H9 (cell line): ENCODE results near the gene JADE2. TPM values are rescaled to one million over a fixed set of nuclear protein-coding genes. Genes with fewer than 3 reads are reported as not detected.

Source experiments
- DNase-seq: peaks from one replicate; pipeline ENCODE4 v3.0.0-alpha.2; 2017
- H2AFZ ChIP-seq: one replicate; pipeline ENCODE4 v1.6.1; 2013; ENCODE audit warnings: mild to moderate bottlenecking, low read length, control low read depth, moderate library complexity
- H2AK5ac ChIP-seq: 2 replicates; pipeline ENCODE4 v1.6.1; 2013; ENCODE audit warnings: low read length, control low read depth, mixed read lengths; ENCODE audit not compliant: insufficient read length
- H2BK120ac ChIP-seq: one replicate; pipeline ENCODE4 v1.6.1; 2013; ENCODE audit warnings: low read depth, mild to moderate bottlenecking, low read length, control low read depth, inconsistent platforms; ENCODE audit not compliant: poor library complexity, severe bottlenecking
- H2BK12ac ChIP-seq: 2 replicates; pipeline ENCODE4 v1.6.1; 2013; ENCODE audit warnings: low read length, control low read depth, mixed read lengths, low read depth; ENCODE audit not compliant: insufficient read length
- H2BK15ac ChIP-seq: 2 replicates; pipeline ENCODE4 v1.6.1; 2013; ENCODE audit warnings: low read depth, low read length, control low read depth
- H2BK20ac ChIP-seq: one replicate; pipeline ENCODE4 v1.6.1; 2013; ENCODE audit warnings: low read depth, mild to moderate bottlenecking, low read length, control low read depth, inconsistent platforms; ENCODE audit not compliant: poor library complexity, severe bottlenecking
- H2BK5ac ChIP-seq: 2 replicates; pipeline ENCODE4 v1.6.1; 2013; ENCODE audit warnings: low read length, control low read depth, mixed read lengths; ENCODE audit not compliant: insufficient read length
- H3K14ac ChIP-seq: 2 replicates; pipeline ENCODE4 v1.6.1; 2013; ENCODE audit warnings: low read length, control low read depth; ENCODE audit not compliant: insufficient read depth
- H3K18ac ChIP-seq: 2 replicates; pipeline ENCODE4 v1.6.1; 2013; ENCODE audit warnings: low read depth, mild to moderate bottlenecking, mixed read lengths, low read length, control low read depth; ENCODE audit not compliant: insufficient read length
- H3K23ac ChIP-seq: 2 replicates; pipeline ENCODE4 v1.6.1; 2013; ENCODE audit warnings: low read length, control low read depth, mixed read lengths, low read depth; ENCODE audit not compliant: insufficient read length
- H3K23me2 ChIP-seq: 2 replicates; pipeline ENCODE4 v1.6.1; 2013; ENCODE audit warnings: low read depth, mild to moderate bottlenecking, mixed read lengths, low read length, control low read depth; ENCODE audit not compliant: insufficient read length, poor library complexity, severe bottlenecking
- H3K27ac ChIP-seq: 2 replicates; pipeline ENCODE4 v1.5.1; 2013; ENCODE audit warnings: low read length, control low read depth, mixed read lengths, low read depth; ENCODE audit not compliant: insufficient read length
- H3K27me3 ChIP-seq: 2 replicates; pipeline ENCODE4 v1.6.1; 2013; ENCODE audit warnings: low read length, control low read depth, inconsistent platforms; ENCODE audit not compliant: insufficient read depth
- H3K4ac ChIP-seq: 2 replicates; pipeline ENCODE4 v1.6.1; 2013; ENCODE audit warnings: low read depth, mild to moderate bottlenecking, control low read depth, inconsistent platforms, low read length, moderate library complexity
- H3K4me1 ChIP-seq: 2 replicates; pipeline ENCODE4 v1.6.1; 2013; ENCODE audit warnings: low read length, control low read depth, inconsistent platforms; ENCODE audit not compliant: insufficient read depth
- H3K4me2 ChIP-seq: 2 replicates; pipeline ENCODE4 v1.6.1; 2013; ENCODE audit warnings: low read length, control low read depth, mixed read lengths; ENCODE audit not compliant: insufficient read length, insufficient read depth
- H3K56ac ChIP-seq: 2 replicates; pipeline ENCODE4 v1.6.1; 2013; ENCODE audit warnings: low read depth, mild to moderate bottlenecking, mixed read lengths, low read length, control low read depth; ENCODE audit not compliant: insufficient read length
- H3K79me1 ChIP-seq: 2 replicates; pipeline ENCODE4 v1.6.1; 2013; ENCODE audit warnings: low read depth, mild to moderate bottlenecking, moderate library complexity, low read length, control low read depth, inconsistent platforms; ENCODE audit not compliant: insufficient read depth, poor library complexity, severe bottlenecking
- H3K79me2 ChIP-seq: 2 replicates; pipeline ENCODE4 v1.6.1; 2013; ENCODE audit warnings: low read length, control low read depth, inconsistent platforms; ENCODE audit not compliant: insufficient read depth
- H3K9ac ChIP-seq: 2 replicates; pipeline ENCODE4 v1.6.1; 2013; ENCODE audit warnings: low read length, control low read depth, mixed read lengths; ENCODE audit not compliant: insufficient read length; ENCODE audit errors: extremely low read depth
- H3K9me3 ChIP-seq: one replicate; pipeline ENCODE4 v1.6.1; 2013; ENCODE audit warnings: low read depth, low read length, inconsistent platforms; ENCODE audit not compliant: control insufficient read depth
- H3T11ph ChIP-seq: one replicate; pipeline ENCODE4 v1.6.1; 2013; ENCODE audit warnings: mild to moderate bottlenecking, low read length, control low read depth, inconsistent platforms
- H4K20me1 ChIP-seq: one replicate; pipeline ENCODE4 v1.6.1; 2013; ENCODE audit not compliant: control insufficient read depth, insufficient read length, insufficient read depth
- H4K5ac ChIP-seq: 2 replicates; pipeline ENCODE4 v1.6.1; 2013; ENCODE audit warnings: low read depth, mild to moderate bottlenecking, mixed read lengths, low read length, control low read depth; ENCODE audit not compliant: insufficient read length
- H4K8ac ChIP-seq: replicated peaks from 2 replicates; pipeline ENCODE4 v1.6.1; 2013; ENCODE audit warnings: low read length, control low read depth, mixed read lengths, low read depth; ENCODE audit not compliant: insufficient read length
- H4K91ac ChIP-seq: 2 replicates; pipeline ENCODE4 v1.6.1; 2013; ENCODE audit warnings: low read depth, mild to moderate bottlenecking, moderate library complexity, mixed read lengths, low read length, control low read depth; ENCODE audit not compliant: insufficient read length
- H3K27ac Mint-ChIP-seq, 3 experiments: 2 replicates in 2 of 3; 3 replicates in 1 of 3; pipeline ENCODE4 v1.8.0; 2020 to 2021; ENCODE audit warnings: mixed read lengths in 3 of 3, mild to moderate bottlenecking in 1 of 3, moderate library complexity in 1 of 3
- H3K27me3 Mint-ChIP-seq: 2 replicates; pipeline ENCODE4 v1.8.0; 2021; ENCODE audit warnings: low read depth, mild to moderate bottlenecking, moderate library complexity, mixed read lengths
- H3K36me3 Mint-ChIP-seq, 3 experiments: 2 replicates in 2 of 3; 3 replicates in 1 of 3; pipeline ENCODE4 v1.8.0; 2020 to 2021; ENCODE audit warnings: low read depth in 3 of 3, mixed read lengths in 3 of 3; ENCODE audit not compliant: insufficient read depth in 1 of 3
- H3K4me1 Mint-ChIP-seq, 2 experiments: 2 replicates each; pipeline ENCODE4 v1.8.0; 2020; ENCODE audit warnings: mixed read lengths in 2 of 2
- H3K4me3 Mint-ChIP-seq, 2 experiments: 2 replicates in 1 of 2; 3 replicates in 1 of 2; pipeline ENCODE4 v1.8.0; 2020 to 2021; ENCODE audit warnings: mild to moderate bottlenecking in 2 of 2, mixed read lengths in 2 of 2, moderate library complexity in 1 of 2
- H3K9me3 Mint-ChIP-seq, 2 experiments: 2 replicates in 1 of 2; 3 replicates in 1 of 2; pipeline ENCODE4 v1.8.0; 2020; ENCODE audit warnings: mild to moderate bottlenecking in 2 of 2, mixed read lengths in 2 of 2, moderate library complexity in 1 of 2
- CTCF ChIP-seq: fragments of 200-600 bp; sonication (generic); conservative IDR thresholded peaks from 3 replicates; pipeline ENCODE4 v1.8.0; 2021; ENCODE audit warnings: antibody characterized with exemption, mild to moderate bottlenecking
- WGBS: extraction: QIAGEN DNeasy Blood & Tissue Kit; methylation state at CpG from one replicate; pipeline ENCODE4 v1.1.7; 2013; ENCODE audit warnings: missing lambda C conversion rate, low lambda C conversion rate, mixed read lengths; ENCODE audit not compliant: insufficient read length; ENCODE audit errors: extremely low coverage; 5-methylcytosine and 5-hydroxymethylcytosine counted together
- total RNA-seq: library from RNA; stranded (reverse); gene quantifications from 2 replicates; pipeline ENCODE4 v1.2.1, GENCODE V29; 2021

JADE2 gene
- total RNA-seq, 1 experiment from 2014 or later = 99.7 TPM

- Histone ChIP-seq H3K23ac (no peak overlapping the region), H3K79me2 (no peaks in the 10 kb centered on the region), H3K9ac (no peak overlapping the region), H2AFZ (no peak overlapping the region), H2BK20ac (no peak overlapping the region), H3K27ac (no peak overlapping the region), H4K91ac (no peak overlapping the region), H3T11ph (no peak overlapping the region), H2BK5ac (no peak overlapping the region), H3K23me2 (no peaks in the 10 kb centered on the region), H4K5ac (no peak overlapping the region), H3K9me3 (no peaks in the 10 kb centered on the region), H3K79me1 (no peaks in the 10 kb centered on the region), H2BK15ac (no peak overlapping the region), H3K14ac (no peak overlapping the region), H3K4me2 (no peak overlapping the region), H3K18ac (no peak overlapping the region), H2AK5ac (no peak overlapping the region), H3K4ac (no peak overlapping the region), H4K8ac (no peak overlapping the region), H2BK12ac (no peak overlapping the region), H4K20me1 (no peaks in the 10 kb centered on the region), H3K27me3 (no peaks in the 10 kb centered on the region), H3K4me1 (no peaks in the 10 kb centered on the region), H3K56ac (no peak overlapping the region), H2BK120ac (no peak overlapping the region)
- no peak for TF ChIP-seq CTCF
- no peak overlapping the region for H3K4me3 Mint-ChIP-seq
- H3K27ac Mint-ChIP-seq = no peak overlapping the region
- H3K4me1 Mint-ChIP-seq = 0 out of 4 replicates have a peak, but pooled peaks cover 0 to 3% of the 10 kb centered on the region in 2 experiments
- H3K27me3 Mint-ChIP-seq = peaks cover 2% of the 10 kb centered on the region; the same call in 1 of the 2 replicates
- WGBS = no CpG with 5 or more reads among the region's 4 CpGs
- no peaks in the 10 kb centered on the region for H3K9me3 Mint-ChIP-seq
- H3K36me3 Mint-ChIP-seq = no peaks in the 10 kb centered on the region
- DNase-seq = no peak
Measured at GRCh38 chr5:134493461-134494055, 31.9 kb upstream of the JADE2 start.
